LNCAP (cell line): ENCODE results near the gene CYB5A.

Experiments
- CTCF ChIP-seq: fragments of 450-650 bp; IDR thresholded peaks from 2 replicates; pipeline ENCODE4 v1.5.1; 2017; ENCODE audit warnings: mild to moderate bottlenecking

The CYB5A gene

GRCh38 chr18:74268933-74269620 is 22.7 kb downstream of the CYB5A start:
- no peak for TF ChIP-seq CTCF

GRCh38 chr18:74268175-74268574 is 23.6 kb downstream of the CYB5A start:
- TF ChIP-seq CTCF = no peak

- no peak for TF ChIP-seq CTCF
These were observed 25.6 kb downstream of the CYB5A start for GRCh38 chr18:74266161-74266560.

GRCh38 chr18:74265546-74266098 is 26.1 kb downstream of the CYB5A start:
- TF ChIP-seq CTCF = no peak

GRCh38 chr18:74264303-74265020 is 27.3 kb downstream of the CYB5A start:
- TF ChIP-seq CTCF = no peak

- TF ChIP-seq CTCF = no peak
These were observed 30.6 kb downstream of the CYB5A start for GRCh38 chr18:74261053-74261713.

- no peak for TF ChIP-seq CTCF
These were observed 32.4 kb downstream of the CYB5A start for GRCh38 chr18:74259347-74259746.
